B cell (primary cell): ENCODE results near the gene B9D1. TPM values are rescaled to one million over a fixed set of nuclear protein-coding genes. Genes with fewer than 3 reads are reported as not detected.
A peak's percentile ranks its signal among the peaks of the same experiment; 100 is the strongest.

ENCODE experiments used
- ATAC-seq: fragments of 200-7000 bp; cut with Tn5 transposase; one replicate; pipeline ENCODE4 v1.10.0; 2021; ENCODE audit warnings: low read depth, mild to moderate bottlenecking, moderate number of reproducible peaks, moderate library complexity
- CTCF ChIA-PET: fragments of 350-600 bp; sonication (Branson Sonifier 250); formaldehyde crosslinking; loops from one replicate; lab custom pipeline; 2021; ENCODE audit warnings: antibody characterized with exemption, inconsistent platforms; lab: Charles Lee
- POLR2A ChIA-PET: fragments of 350-600 bp; sonication (Branson Sonifier 250); formaldehyde crosslinking; loops from one replicate; lab custom pipeline; 2021; ENCODE audit warnings: antibody characterized with exemption; lab: Charles Lee
- DNase-seq: peaks from one replicate; pipeline ENCODE4 v3.0.0; 2013
- H2AFZ ChIP-seq: 2 replicates; pipeline ENCODE4 v1.6.1; 2012; ENCODE audit warnings: mild to moderate bottlenecking, low read depth, low read length; ENCODE audit not compliant: insufficient read depth, poor library complexity, severe bottlenecking
- H3K27ac ChIP-seq, 2 donors: 1 replicate in 1 of 2; 2 replicates in 1 of 2; pipeline ENCODE4 v1.5.1; 2012 to 2013; ENCODE audit warnings: low read length in 2 of 2, mild to moderate bottlenecking in 2 of 2, moderate library complexity in 1 of 2
- H3K27me3 ChIP-seq, 4 experiments: fragments of 200-600 bp in 1 of 4; sonication (generic) in 1 of 4; replicated peaks in 1 of 4; 1 replicate in 2 of 4; 2 replicates in 2 of 4; pipeline versions ENCODE4 v1.6.1 to v1.7.0; 2013 to 2016; ENCODE audit warnings: low read length in 3 of 4, mild to moderate bottlenecking in 2 of 4, mixed read lengths in 1 of 4, moderate library complexity in 1 of 4; ENCODE audit not compliant: insufficient read depth in 4 of 4, control insufficient read depth in 3 of 4; ENCODE audit errors: control extremely low read depth in 1 of 4
- H3K36me3 ChIP-seq, 2 experiments: replicated peaks in 1 of 2; 1 replicate in 1 of 2; 2 replicates in 1 of 2; pipeline versions ENCODE4 v1.6.1 to v1.7.1; 2013; ENCODE audit warnings: low read length in 1 of 2; ENCODE audit not compliant: insufficient read depth in 2 of 2, control insufficient read depth in 1 of 2; ENCODE audit errors: control extremely low read depth in 1 of 2, extremely low read depth in 1 of 2
- H3K4me1 ChIP-seq, 2 donors: fragments of 200-600 bp in 1 of 2; sonication (generic) in 1 of 2; 1 replicate in 1 of 2; 2 replicates in 1 of 2; pipeline versions ENCODE4 v1.5.1 to v1.6.1; 2013 to 2017; ENCODE audit warnings: low read length in 2 of 2; ENCODE audit not compliant: control insufficient read depth in 2 of 2, insufficient read depth in 2 of 2
- H3K4me2 ChIP-seq: replicated peaks from 2 replicates; pipeline ENCODE3; 2012; ENCODE audit warnings: mild to moderate bottlenecking, low read depth, low read length; ENCODE audit not compliant: poor library complexity, severe bottlenecking
- H3K4me3 ChIP-seq, 5 experiments: fragments of 200-600 bp in 1 of 5; sonication (generic) in 1 of 5; 1 replicate in 3 of 5; 2 replicates in 2 of 5; pipeline versions ENCODE4 v1.5.1 to v1.7.0; 2011 to 2016; ENCODE audit warnings: low read length in 4 of 5, mild to moderate bottlenecking in 4 of 5, low read depth in 2 of 5, control low read depth in 1 of 5, moderate library complexity in 1 of 5; ENCODE audit not compliant: insufficient read depth in 1 of 5; ENCODE audit errors: control extremely low read depth in 1 of 5, extremely low read depth in 1 of 5
- H3K79me2 ChIP-seq: fragments of 200-600 bp; sonication (generic); one replicate; pipeline ENCODE4 v1.6.0; 2016; ENCODE audit warnings: low read length; ENCODE audit not compliant: control insufficient read depth, insufficient read depth
- H3K9ac ChIP-seq: fragments of 200-600 bp; sonication (generic); 2 replicates; pipeline ENCODE4 v1.6.1; 2017; ENCODE audit warnings: mild to moderate bottlenecking, low read length, moderate library complexity
- H3K9me3 ChIP-seq, 3 donors: one replicate each; pipeline versions ENCODE4 v1.6.1 to v1.7.1; 2013; ENCODE audit warnings: low read length in 2 of 3; ENCODE audit not compliant: control insufficient read depth in 2 of 3, insufficient read depth in 1 of 3; ENCODE audit errors: control extremely low read depth in 1 of 3
- H4K20me1 ChIP-seq: 2 replicates; pipeline ENCODE4 v1.6.0; 2012; ENCODE audit warnings: mild to moderate bottlenecking, low read length; ENCODE audit not compliant: insufficient read depth, control insufficient read depth, poor library complexity, severe bottlenecking
- H3K27ac Mint-ChIP-seq: one replicate; pipeline ENCODE4 v1.8.0; 2021; ENCODE audit warnings: mixed read lengths
- H3K27me3 Mint-ChIP-seq: one replicate; pipeline ENCODE4 v1.8.0; 2021; ENCODE audit warnings: mixed read lengths
- H3K4me1 Mint-ChIP-seq: one replicate; pipeline ENCODE4 v1.8.0; 2021; ENCODE audit warnings: mixed read lengths
- H3K4me3 Mint-ChIP-seq: one replicate; pipeline ENCODE4 v1.8.0; 2021; ENCODE audit warnings: mixed read lengths
- H3K9me3 Mint-ChIP-seq: one replicate; pipeline ENCODE4 v1.8.0; 2022; ENCODE audit warnings: mixed read lengths; ENCODE audit not compliant: insufficient read depth
- CTCF ChIP-seq: fragments of 200-600 bp; IDR thresholded peaks from one replicate; pipeline ENCODE4 v1.8.0; 2022; ENCODE audit warnings: antibody characterized with exemption, mild to moderate bottlenecking
- EZH2 ChIP-seq: IDR thresholded peaks from 2 replicates; pipeline ENCODE4 v1.6.1; 2012; ENCODE audit warnings: borderline replicate concordance, low read depth, mild to moderate bottlenecking, moderate library complexity, low read length; ENCODE audit not compliant: insufficient read depth, poor library complexity, severe bottlenecking
- WGBS: methylation state at CpG from one replicate; pipeline ENCODE4 v1.1.5; 2013; ENCODE audit warnings: missing lambda C conversion rate; ENCODE audit not compliant: insufficient coverage; 5-methylcytosine and 5-hydroxymethylcytosine counted together
- intact Hi-C: fragments of 100-400 bp; cut with micrococcal nuclease; formaldehyde crosslinking; loops from one replicate; pipeline ENCODE4 v1.10.0; 2022
- polyA plus RNA-seq: library from polyadenylated mRNA; depleted of rRNA; stranded (reverse); fragments of >200 nt; gene quantifications from 2 replicates; pipeline ENCODE4 v1.2.3, GENCODE V29; 2012
- total RNA-seq, 2 donors: library from RNA; stranded (reverse); fragments of 120-200 nt in 1 of 2; gene quantifications; 1 replicate in 1 of 2; 2 replicates in 1 of 2; pipeline versions ENCODE4 v1.2.3 to v1.2.4, GENCODE V29; 2013 to 2022

The B9D1 gene
- total and polyA plus RNA-seq, 2 donors (not counting 1 experiment from before 2014, with no cell fraction given): 2.5 to 6.9 TPM

DNA sequence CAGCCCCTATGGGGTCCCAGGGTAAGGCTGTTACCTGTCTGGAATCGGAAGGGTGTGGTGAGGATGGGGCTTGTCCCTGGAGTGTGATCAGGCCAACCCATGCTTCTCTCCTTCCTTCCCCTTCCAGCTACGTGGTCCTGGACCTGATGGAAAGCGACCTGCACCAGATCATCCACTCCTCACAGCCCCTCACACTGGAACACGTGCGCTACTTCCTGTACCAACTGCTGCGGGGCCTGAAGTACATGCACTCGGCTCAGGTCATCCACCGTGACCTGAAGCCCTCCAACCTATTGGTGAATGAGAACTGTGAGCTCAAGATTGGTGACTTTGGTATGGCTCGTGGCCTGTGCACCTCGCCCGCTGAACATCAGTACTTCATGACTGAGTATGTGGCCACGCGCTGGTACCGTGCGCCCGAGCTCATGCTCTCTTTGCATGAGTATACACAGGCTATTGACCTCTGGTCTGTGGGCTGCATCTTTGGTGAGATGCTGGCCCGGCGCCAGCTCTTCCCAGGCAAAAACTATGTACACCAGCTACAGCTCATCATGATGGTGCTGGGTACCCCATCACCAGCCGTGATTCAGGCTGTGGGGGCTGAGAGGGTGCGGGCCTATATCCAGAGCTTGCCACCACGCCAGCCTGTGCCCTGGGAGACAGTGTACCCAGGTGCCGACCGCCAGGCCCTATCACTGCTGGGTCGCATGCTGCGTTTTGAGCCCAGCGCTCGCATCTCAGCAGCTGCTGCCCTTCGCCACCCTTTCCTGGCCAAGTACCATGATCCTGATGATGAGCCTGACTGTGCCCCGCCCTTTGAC, 18.2 kb upstream of the B9D1 start:
- H3K27me3 Mint-ChIP-seq: no peaks in the 10 kb centered on the region
- H3K4me3 Mint-ChIP-seq: peak overlapping the region; percentile 4
- peaks cover 26% of the 10 kb centered on the region for H3K4me1 Mint-ChIP-seq
- Histone ChIP-seq H2AFZ (no peak overlapping the region), H3K36me3 (peaks cover 0 to 45% of the 10 kb centered on the region in 2 experiments), H3K4me1 (peaks cover 13 to 17% of the 10 kb centered on the region in 2 donors), H4K20me1 (peaks cover 12% of the 10 kb centered on the region), H3K9me3 (no peaks in the 10 kb centered on the region), H3K4me3 (no peak overlapping the region), H3K4me2 (no peak overlapping the region), H3K27me3 (no peaks in the 10 kb centered on the region), H3K79me2 (peaks cover 4% of the 10 kb centered on the region), H3K9ac (no peak overlapping the region), H3K27ac (no peak overlapping the region)
- 98% methylated on average over 28 of the region's 29 CpGs for WGBS
- TF ChIP-seq EZH2 (no peak), CTCF (no peak)
- no peaks in the 10 kb centered on the region for H3K9me3 Mint-ChIP-seq
- CTCF ChIA-PET: interaction anchor here (1.6 to 4.9 kb wide), 2 partner anchors 17 to 67 kb away, joined by 6 to 110 read pairs; partner anchors contain the start of gene B9D1
- no peak for DNase-seq
- ATAC-seq: no peak
- H3K27ac Mint-ChIP-seq: no peak overlapping the region
- POLR2A ChIA-PET: interaction anchor here (1.7 kb wide), 1 partner anchor 18 kb away, joined by 4 read pairs; the partner anchor contains the start of gene B9D1
- intact Hi-C loops: no loop called here
